Measurements from ENCODE around the gene ACSL3. TPM values are rescaled to one million over a fixed set of nuclear protein-coding genes. Genes with fewer than 3 reads are reported as not detected.
A peak's percentile ranks its signal among the peaks of the same experiment; 100 is the strongest.

The ACSL3 gene
- total RNA-seq, 1 experiment from 2014 or later: 236 TPM

DNA sequence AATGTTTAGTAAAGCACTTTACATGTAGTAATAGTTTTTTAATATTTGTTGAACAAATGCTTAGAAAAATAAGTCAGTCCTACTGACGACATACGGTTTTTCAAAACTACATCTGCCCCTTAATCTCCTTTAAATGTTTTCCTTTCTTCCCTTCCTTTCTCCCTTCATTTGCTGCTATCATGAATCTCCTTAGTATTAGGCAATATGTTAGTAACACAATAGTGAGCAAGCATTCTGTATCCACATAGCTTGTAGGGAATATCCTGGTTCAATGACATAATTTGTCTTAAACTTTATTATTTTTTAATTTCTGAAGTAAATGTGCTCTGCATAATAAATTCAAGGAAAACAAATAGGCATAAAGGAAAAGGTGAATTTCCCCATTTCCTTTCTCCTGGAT, 79.1 kb downstream of the ACSL3 start:
- Histone ChIP-seq H3K9ac (ENCODE audit: low read length) (no peak overlapping the region), H3K9me3 (ENCODE audit: low read length) (no peaks in the 10 kb centered on the region), H3K36me3 (ENCODE audit: low read depth, low read length) (peaks cover 54% of the 10 kb centered on the region), H3K79me2 (ENCODE audit: low read length) (peaks cover 14% of the 10 kb centered on the region; the same call in 1 of the 2 replicates), H3K27ac (ENCODE audit: low read length) (no peak overlapping the region), H2AFZ (ENCODE audit: low read length) (no peak overlapping the region), H3K4me3 (ENCODE audit: low read length) (no peak overlapping the region), H3K9me2 (replicated peaks; ENCODE audit: low read length) (no peaks in the 10 kb centered on the region), H3K4me2 (ENCODE audit: low read length) (no peak overlapping the region), H3F3A (ENCODE audit: low read length, unreplicated experiment) (peaks cover 7% of the 10 kb centered on the region), H3K27me3 (ENCODE audit: low read length) (no peaks in the 10 kb centered on the region), H4K20me1 (ENCODE audit: low read length) (peaks cover 17% of the 10 kb centered on the region), H3K4me1 (ENCODE audit: insufficient read depth, low read length) (peaks cover 34% of the 10 kb centered on the region)
- BruUV-seq (replicated peaks): no TSS peak
- TF ChIP-seq EZH2phosphoT487 (IDR thresholded peaks at IDR 0.05; ENCODE audit: borderline replicate concordance, low read length) (no peak), EZH2 (IDR thresholded peaks at IDR 0.05; ENCODE audit: low read length, unreplicated experiment) (no peak)
- TF ChIP-seq, protein P1, sequence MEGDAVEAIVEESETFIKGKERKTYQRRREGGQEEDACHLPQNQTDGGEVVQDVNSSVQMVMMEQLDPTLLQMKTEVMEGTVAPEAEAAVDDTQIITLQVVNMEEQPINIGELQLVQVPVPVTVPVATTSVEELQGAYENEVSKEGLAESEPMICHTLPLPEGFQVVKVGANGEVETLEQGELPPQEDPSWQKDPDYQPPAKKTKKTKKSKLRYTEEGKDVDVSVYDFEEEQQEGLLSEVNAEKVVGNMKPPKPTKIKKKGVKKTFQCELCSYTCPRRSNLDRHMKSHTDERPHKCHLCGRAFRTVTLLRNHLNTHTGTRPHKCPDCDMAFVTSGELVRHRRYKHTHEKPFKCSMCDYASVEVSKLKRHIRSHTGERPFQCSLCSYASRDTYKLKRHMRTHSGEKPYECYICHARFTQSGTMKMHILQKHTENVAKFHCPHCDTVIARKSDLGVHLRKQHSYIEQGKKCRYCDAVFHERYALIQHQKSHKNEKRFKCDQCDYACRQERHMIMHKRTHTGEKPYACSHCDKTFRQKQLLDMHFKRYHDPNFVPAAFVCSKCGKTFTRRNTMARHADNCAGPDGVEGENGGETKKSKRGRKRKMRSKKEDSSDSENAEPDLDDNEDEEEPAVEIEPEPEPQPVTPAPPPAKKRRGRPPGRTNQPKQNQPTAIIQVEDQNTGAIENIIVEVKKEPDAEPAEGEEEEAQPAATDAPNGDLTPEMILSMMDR (conservative IDR thresholded peaks at IDR 0.05; ENCODE audit: low read depth, low read length): no peak
- no peak for ATAC-seq
- no peak for DNase-seq
- intact Hi-C loops (cut with micrococcal nuclease): loop anchor here (1.0 kb wide), 1 partner anchor 25 kb away; no protein-coding TSS in a partner anchor
- POLR2A ChIA-PET (ENCODE audit: unreplicated experiment): no interaction called here
- CTCF ChIA-PET: no interaction called here

DNA sequence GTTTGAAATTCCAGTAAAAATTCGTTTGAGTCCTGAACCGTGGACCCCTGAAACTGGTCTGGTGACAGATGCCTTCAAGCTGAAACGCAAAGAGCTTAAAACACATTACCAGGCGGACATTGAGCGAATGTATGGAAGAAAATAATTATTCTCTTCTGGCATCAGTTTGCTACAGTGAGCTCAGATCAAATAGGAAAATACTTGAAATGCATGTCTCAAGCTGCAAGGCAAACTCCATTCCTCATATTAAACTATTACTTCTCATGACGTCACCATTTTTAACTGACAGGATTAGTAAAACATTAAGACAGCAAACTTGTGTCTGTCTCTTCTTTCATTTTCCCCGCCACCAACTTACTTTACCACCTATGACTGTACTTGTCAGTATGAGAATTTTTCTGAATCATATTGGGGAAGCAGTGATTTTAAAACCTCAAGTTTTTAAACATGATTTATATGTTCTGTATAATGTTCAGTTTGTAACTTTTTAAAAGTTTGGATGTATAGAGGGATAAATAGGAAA, 80.7 kb downstream of the ACSL3 start:
- Histone ChIP-seq H3K4me1 (ENCODE audit: insufficient read depth, low read length) (peaks cover 34% of the 10 kb centered on the region), H3K36me3 (ENCODE audit: low read depth, low read length) (peaks cover 42% of the 10 kb centered on the region), H4K20me1 (ENCODE audit: low read length) (peaks cover 17% of the 10 kb centered on the region), H3K9me2 (replicated peaks; ENCODE audit: low read length) (no peaks in the 10 kb centered on the region), H3K79me2 (ENCODE audit: low read length) (peaks cover 14% of the 10 kb centered on the region; the same call in 1 of the 2 replicates), H3K27me3 (ENCODE audit: low read length) (no peaks in the 10 kb centered on the region), H3K4me3 (ENCODE audit: low read length) (no peak overlapping the region), H3F3A (ENCODE audit: low read length, unreplicated experiment) (peaks cover 7% of the 10 kb centered on the region), H3K4me2 (ENCODE audit: low read length) (0 out of 2 replicates have a peak overlapping the region, but pooled peaks have one; percentile 52), H3K9me3 (ENCODE audit: low read length) (no peaks in the 10 kb centered on the region), H3K27ac (ENCODE audit: low read length) (no peak overlapping the region), H2AFZ (ENCODE audit: low read length) (no peak overlapping the region), H3K9ac (ENCODE audit: low read length) (no peak overlapping the region)
- POLR2A ChIA-PET (ENCODE audit: unreplicated experiment): no interaction called here
- TSS peak; percentile 22 for BruUV-seq (replicated peaks)
- TF ChIP-seq EZH2phosphoT487 (IDR thresholded peaks at IDR 0.05; ENCODE audit: borderline replicate concordance, low read length) (no peak), EZH2 (IDR thresholded peaks at IDR 0.05; ENCODE audit: low read length, unreplicated experiment) (no peak)
- TF ChIP-seq, protein P1 (conservative IDR thresholded peaks at IDR 0.05; ENCODE audit: low read depth, low read length): no peak
- DNase-seq: peak; percentile 42
- CTCF ChIA-PET: no interaction called here
- no peak for ATAC-seq
- intact Hi-C loops (cut with micrococcal nuclease): no loop called here

DNA sequence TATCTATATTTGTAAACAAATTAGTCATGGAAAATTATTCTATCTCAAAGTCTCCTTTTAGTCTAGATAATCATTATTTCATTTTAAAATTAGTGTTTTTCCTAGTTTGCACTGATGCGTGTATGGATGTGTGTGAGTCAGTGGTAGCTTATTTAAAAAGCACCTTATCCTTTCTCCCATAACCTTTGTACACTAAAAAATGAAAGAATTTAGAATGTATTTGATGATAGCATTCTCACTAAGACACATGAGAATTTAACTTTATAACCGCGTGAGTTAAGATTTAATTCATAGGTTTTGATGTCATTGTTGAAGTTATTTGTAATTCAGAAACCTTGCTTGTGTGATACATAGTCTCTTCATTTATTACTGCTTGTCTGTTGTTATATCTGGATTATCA, 81.7 kb downstream of the ACSL3 start:
- Histone ChIP-seq H3K4me3 (ENCODE audit: low read length) (no peak overlapping the region), H3K9me3 (ENCODE audit: low read length) (no peaks in the 10 kb centered on the region), H4K20me1 (ENCODE audit: low read length) (peaks cover 17% of the 10 kb centered on the region), H3K9me2 (replicated peaks; ENCODE audit: low read length) (no peaks in the 10 kb centered on the region), H3K79me2 (ENCODE audit: low read length) (peaks cover 14% of the 10 kb centered on the region; the same call in 1 of the 2 replicates), H3K36me3 (ENCODE audit: low read depth, low read length) (peaks cover 32% of the 10 kb centered on the region), H2AFZ (ENCODE audit: low read length) (no peak overlapping the region), H3K4me2 (ENCODE audit: low read length) (peak overlapping the region; percentile 52), H3K9ac (ENCODE audit: low read length) (no peak overlapping the region), H3K27me3 (ENCODE audit: low read length) (no peaks in the 10 kb centered on the region), H3K4me1 (ENCODE audit: insufficient read depth, low read length) (peaks cover 34% of the 10 kb centered on the region), H3K27ac (ENCODE audit: low read length) (peak overlapping the region; percentile 46), H3F3A (ENCODE audit: low read length, unreplicated experiment) (peaks cover 4% of the 10 kb centered on the region)
- BruUV-seq (replicated peaks): no TSS peak
- DNase-seq (peak; percentile 34), ATAC-seq (no peak)
- no peak for TF ChIP-seq EZH2phosphoT487 (IDR thresholded peaks at IDR 0.05; ENCODE audit: borderline replicate concordance, low read length)
- TF ChIP-seq, protein P1 (conservative IDR thresholded peaks at IDR 0.05; ENCODE audit: low read depth, low read length): no peak
- TF ChIP-seq EZH2 (IDR thresholded peaks at IDR 0.05; ENCODE audit: low read length, unreplicated experiment): no peak
- ChIA-PET CTCF (no interaction called here), POLR2A (ENCODE audit: unreplicated experiment) (no interaction called here)
- intact Hi-C loops (cut with micrococcal nuclease): no loop called here
